Panc1 (cell line): Measurements from ENCODE around the gene PARVB.

Experiments
- CTCF ChIP-seq: fragments of 450-650 bp; IDR thresholded peaks from 2 replicates; pipeline ENCODE4 v1.5.1; 2017; ENCODE audit warnings: mild to moderate bottlenecking
- POLR2AphosphoS5 ChIP-seq: IDR thresholded peaks from 2 replicates; pipeline ENCODE4 v1.6.1; 2012; ENCODE audit warnings: mild to moderate bottlenecking, low read depth, low read length, moderate library complexity
- TCF7L2 ChIP-seq: IDR thresholded peaks from 2 replicates; pipeline ENCODE4 v1.6.1; 2011; ENCODE audit warnings: mild to moderate bottlenecking, low read depth, low read length, inconsistent platforms
- TF ChIP-seq, protein P1 (sequence below), 2 experiments: IDR thresholded peaks; 2 replicates each; pipeline ENCODE4 v1.6.1; 2011 to 2012; ENCODE audit warnings: low read depth in 2 of 2, control low read depth in 1 of 2, low read length in 1 of 2, mild to moderate bottlenecking in 1 of 2, moderate library complexity in 1 of 2; ENCODE audit not compliant: insufficient read depth in 1 of 2

- TF ChIP-seq POLR2AphosphoS5 (no peak), CTCF (no peak), TCF7L2 (no peak)
- TF ChIP-seq, protein P1, sequence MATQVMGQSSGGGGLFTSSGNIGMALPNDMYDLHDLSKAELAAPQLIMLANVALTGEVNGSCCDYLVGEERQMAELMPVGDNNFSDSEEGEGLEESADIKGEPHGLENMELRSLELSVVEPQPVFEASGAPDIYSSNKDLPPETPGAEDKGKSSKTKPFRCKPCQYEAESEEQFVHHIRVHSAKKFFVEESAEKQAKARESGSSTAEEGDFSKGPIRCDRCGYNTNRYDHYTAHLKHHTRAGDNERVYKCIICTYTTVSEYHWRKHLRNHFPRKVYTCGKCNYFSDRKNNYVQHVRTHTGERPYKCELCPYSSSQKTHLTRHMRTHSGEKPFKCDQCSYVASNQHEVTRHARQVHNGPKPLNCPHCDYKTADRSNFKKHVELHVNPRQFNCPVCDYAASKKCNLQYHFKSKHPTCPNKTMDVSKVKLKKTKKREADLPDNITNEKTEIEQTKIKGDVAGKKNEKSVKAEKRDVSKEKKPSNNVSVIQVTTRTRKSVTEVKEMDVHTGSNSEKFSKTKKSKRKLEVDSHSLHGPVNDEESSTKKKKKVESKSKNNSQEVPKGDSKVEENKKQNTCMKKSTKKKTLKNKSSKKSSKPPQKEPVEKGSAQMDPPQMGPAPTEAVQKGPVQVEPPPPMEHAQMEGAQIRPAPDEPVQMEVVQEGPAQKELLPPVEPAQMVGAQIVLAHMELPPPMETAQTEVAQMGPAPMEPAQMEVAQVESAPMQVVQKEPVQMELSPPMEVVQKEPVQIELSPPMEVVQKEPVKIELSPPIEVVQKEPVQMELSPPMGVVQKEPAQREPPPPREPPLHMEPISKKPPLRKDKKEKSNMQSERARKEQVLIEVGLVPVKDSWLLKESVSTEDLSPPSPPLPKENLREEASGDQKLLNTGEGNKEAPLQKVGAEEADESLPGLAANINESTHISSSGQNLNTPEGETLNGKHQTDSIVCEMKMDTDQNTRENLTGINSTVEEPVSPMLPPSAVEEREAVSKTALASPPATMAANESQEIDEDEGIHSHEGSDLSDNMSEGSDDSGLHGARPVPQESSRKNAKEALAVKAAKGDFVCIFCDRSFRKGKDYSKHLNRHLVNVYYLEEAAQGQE (IDR thresholded peaks at IDR 0.05; ENCODE audit: insufficient read depth in 1 of 2, low read depth in 2 of 2, low read length in 1 of 2): no peak
These were observed 9.2 kb downstream of the PARVB start for GRCh38 chr22:44033287-44033686.
